K562 (cell line): Measurements from ENCODE around the gene ZNF22. TPM values are rescaled to one million over a fixed set of nuclear protein-coding genes. Genes with fewer than 3 reads are reported as not detected.

Experiments used
- ATAC-seq: fragments of 200-7000 bp; cut with Tn5 transposase; 3 replicates; pipeline ENCODE4 v1.9.1; 2020; ENCODE audit warnings: moderate library complexity
- BruUV-seq: library from RNA; stranded (reverse); fragments of 400-500 nt; replicated peaks from 2 replicates; lab custom pipeline; 2021; lab: Mats Ljungman, UMichigan
- CTCF ChIA-PET: fragments of 300-600 bp; formaldehyde crosslinking; extraction: SDS; loops from one replicate; lab custom pipeline; 2021; ENCODE audit warnings: low intra/inter-chr PET ratio; lab: Yijun Ruan, JAX
- POLR2A ChIA-PET: fragments of 300-600, 350-650 bp; sonication (Branson Sonifier 250); formaldehyde crosslinking; extraction: SDS; loops from one replicate; lab custom pipeline; 2021; ENCODE audit warnings: antibody characterized with exemption, inconsistent platforms; lab: Yijun Ruan, JAX
- DNase-seq, 4 experiments: peaks; one replicate each; pipeline versions ENCODE4 v3.0.0 to v3.0.0-alpha.2; 2011 to 2018; ENCODE audit warnings: low spot score in 3 of 4, mixed read lengths in 3 of 4; ENCODE audit errors: extremely low read depth in 1 of 4
- FAIRE-seq: peaks from 2 replicates; lab custom pipeline; 2011; peaks lifted over from hg19 to GRCh38; lab: Jason Lieb, UNC
- H2AFZ ChIP-seq: 2 replicates; pipeline ENCODE4 v1.6.0; 2011; ENCODE audit warnings: low read depth, low read length, control low read depth, inconsistent platforms
- H3K27ac ChIP-seq: fragments of 200-600 bp; 3 replicates; pipeline ENCODE4 v1.8.0; 2011; ENCODE audit warnings: low read depth, mild to moderate bottlenecking, control low read depth, inconsistent platforms, low read length, moderate library complexity, mixed read lengths; ENCODE audit errors: extremely low read depth
- H3K27me3 ChIP-seq, 2 experiments: fragments of 300-600 bp in 1 of 2; 2 replicates in 1 of 2; 3 replicates in 1 of 2; pipeline versions ENCODE4 v1.6.0 to v1.8.0; 2011; ENCODE audit warnings: inconsistent platforms in 2 of 2, low read length in 2 of 2, mild to moderate bottlenecking in 1 of 2, mixed read lengths in 1 of 2, moderate library complexity in 1 of 2; ENCODE audit not compliant: control insufficient read depth in 2 of 2, insufficient read depth in 2 of 2
- H3K36me3 ChIP-seq: fragments of 300-600 bp; 3 replicates; pipeline ENCODE4 v1.8.0; 2011; ENCODE audit warnings: mild to moderate bottlenecking, low read length, inconsistent platforms; ENCODE audit not compliant: control insufficient read depth, insufficient read depth
- H3K4me1 ChIP-seq, 2 experiments: fragments of 200-600 bp in 1 of 2; replicated peaks in 1 of 2; 2 replicates in 1 of 2; 3 replicates in 1 of 2; pipeline versions ENCODE4 v1.5.1 to v1.8.0; 2011; ENCODE audit warnings: inconsistent platforms in 2 of 2, low read length in 2 of 2, mild to moderate bottlenecking in 1 of 2, mixed read lengths in 1 of 2, moderate library complexity in 1 of 2; ENCODE audit not compliant: control insufficient read depth in 2 of 2, insufficient read depth in 2 of 2
- H3K4me2 ChIP-seq: 2 replicates; pipeline ENCODE4 v1.6.1; 2011; ENCODE audit warnings: low read length, control low read depth, inconsistent platforms, mixed read lengths; ENCODE audit not compliant: insufficient read depth
- H3K4me3 ChIP-seq: fragments of 200-600 bp; sonication (generic), shearing (Covaris generic); 2 replicates; pipeline ENCODE4 v1.5.1; 2016; ENCODE audit warnings: control low read depth, inconsistent platforms
- H3K79me2 ChIP-seq: fragments of 200-600 bp; 3 replicates; pipeline ENCODE4 v1.8.0; 2011; ENCODE audit warnings: low read length, inconsistent platforms; ENCODE audit not compliant: control insufficient read depth, insufficient read depth
- H3K9ac ChIP-seq, 2 experiments: 2 replicates each; pipeline versions ENCODE4 v1.6.0 to v1.6.1; 2011; ENCODE audit warnings: low read depth in 2 of 2, low read length in 2 of 2, control low read depth in 1 of 2, inconsistent platforms in 1 of 2, mild to moderate bottlenecking in 1 of 2, mixed read lengths in 1 of 2; ENCODE audit not compliant: insufficient read depth in 1 of 2
- H3K9me1 ChIP-seq: one replicate; pipeline ENCODE4 v1.6.0; 2011; ENCODE audit warnings: inconsistent platforms, mild to moderate bottlenecking, low read length, moderate library complexity; ENCODE audit not compliant: control insufficient read depth, insufficient read depth
- H3K9me3 ChIP-seq: replicated peaks from 2 replicates; pipeline ENCODE4 v1.5.1; 2011; ENCODE audit warnings: low read depth, low read length, inconsistent platforms; ENCODE audit not compliant: control insufficient read depth, insufficient read depth
- H4K20me1 ChIP-seq: replicated peaks from 2 replicates; pipeline ENCODE4 v1.6.1; 2011; ENCODE audit warnings: low read length, inconsistent platforms, mixed read lengths; ENCODE audit not compliant: control insufficient read depth, insufficient read depth
- HNRNPLL ChIP-seq: fragments of 200-400 bp; formaldehyde crosslinking; IDR thresholded peaks from 2 replicates; pipeline ENCODE4 v1.6.1; 2017; ENCODE audit warnings: low read length, low read depth, mild to moderate bottlenecking; ENCODE audit not compliant: poor library complexity, severe bottlenecking
- RBM15 ChIP-seq: fragments of 200-400 bp; formaldehyde crosslinking; IDR thresholded peaks from 2 replicates; pipeline ENCODE4 v1.6.1; 2018; ENCODE audit warnings: mild to moderate bottlenecking, low read length, moderate library complexity; ENCODE audit not compliant: insufficient read depth
- RBM25 ChIP-seq: fragments of 200-400 bp; formaldehyde crosslinking; IDR thresholded peaks from 2 replicates; pipeline ENCODE4 v1.6.1; 2018; ENCODE audit warnings: low read length, low read depth, moderate library complexity; ENCODE audit not compliant: severe bottlenecking
- RUNX1 ChIP-seq: sonication (generic); IDR thresholded peaks from 2 replicates; pipeline ENCODE4 v1.6.1; 2016; ENCODE audit warnings: antibody characterized with exemption, low read depth
- SRSF3 ChIP-seq: fragments of 200-400 bp; formaldehyde crosslinking; IDR thresholded peaks from 2 replicates; pipeline ENCODE4 v1.6.1; 2016; ENCODE audit warnings: mild to moderate bottlenecking, low read length, moderate library complexity; ENCODE audit not compliant: insufficient read depth
- ZNF212 ChIP-seq: fragments of 450-650 bp; formaldehyde crosslinking; IDR thresholded peaks from 2 replicates; pipeline ENCODE4 v1.4.0; 2020; ENCODE audit warnings: mild to moderate bottlenecking
- WGBS: fragments of 100-300 bp; shearing (Covaris generic); methylation state at CpG from one replicate; pipeline ENCODE4 v1.1.6; 2016; ENCODE audit warnings: low coverage, mixed read lengths; ENCODE audit not compliant: insufficient coverage; ENCODE audit errors: missing lambda C conversion rate; 5-methylcytosine and 5-hydroxymethylcytosine counted together
- in situ Hi-C: fragments of 300-500 bp; cut with MboI; formaldehyde crosslinking; loops from 4 replicates; pipeline ENCODE4 v1.15.0; 2018; ENCODE audit warnings: inconsistent platforms, mixed read lengths
- intact Hi-C: fragments of 100-400 bp; cut with micrococcal nuclease; formaldehyde crosslinking; loops from 2 replicates; pipeline ENCODE4 v1.14.2; 2022
- polyA plus RNA-seq, 8 experiments: library from polyadenylated mRNA; depleted of rRNA in 4 of 8; stranded (reverse) in 5 of 8; unstranded in 3 of 8; fragments of >200 nt; fragmentation: Nextera tagmentation in 2 of 8; fragmentation: Illumina TruSeq in 1 of 8; extraction: Ambion mirVana in 2 of 8; extraction: Trizol in 1 of 8; gene quantifications; 2 replicates each; pipeline versions ENCODE4 v1.2.1 to v1.2.3, GENCODE V29; 2011 to 2014; ENCODE audit warnings: inconsistent platforms in 1 of 8, missing spikeins in 1 of 8
- total RNA-seq, 7 experiments: library from RNA; depleted of rRNA in 6 of 7; stranded (reverse); fragments of >200 nt in 6 of 7; fragmentation: Illumina TruSeq in 2 of 7; extraction: Trizol in 2 of 7; gene quantifications; 2 replicates each; pipeline versions ENCODE4 v1.2.1 to v1.2.3, GENCODE V29; 2011 to 2021; ENCODE audit warnings: low replicate concordance in 1 of 7
- TF ChIP-seq, protein P1 (sequence below): sonication (generic); formaldehyde crosslinking; IDR thresholded peaks from 2 replicates; pipeline ENCODE4 v1.8.0; 2022; ENCODE audit warnings: mild to moderate bottlenecking, missing genetic modification reagents
- TF ChIP-seq, protein P2 (sequence below): fragments of 450-650 bp; formaldehyde crosslinking; IDR thresholded peaks from 2 replicates; pipeline ENCODE4 v1.4.0; 2022; ENCODE audit warnings: missing genetic modification characterization
- TF ChIP-seq, protein P3 (sequence below): IDR thresholded peaks from 2 replicates; pipeline ENCODE4 v1.6.1; 2016; ENCODE audit warnings: missing genetic modification characterization, missing compliant biosample characterization
- TF ChIP-seq, protein P4 (sequence below): fragments of 450-650 bp; formaldehyde crosslinking; IDR thresholded peaks from 2 replicates; pipeline ENCODE4 v1.4.0; 2020; ENCODE audit warnings: mild to moderate bottlenecking, mixed read lengths

Gene ZNF22
- total and polyA plus RNA-seq, 9 of the 15 experiments (the other 6 are each of a cell fraction or from before 2014, with no cell fraction given), result 36.2 to 98.7 (median 51.2) TPM

DNA sequence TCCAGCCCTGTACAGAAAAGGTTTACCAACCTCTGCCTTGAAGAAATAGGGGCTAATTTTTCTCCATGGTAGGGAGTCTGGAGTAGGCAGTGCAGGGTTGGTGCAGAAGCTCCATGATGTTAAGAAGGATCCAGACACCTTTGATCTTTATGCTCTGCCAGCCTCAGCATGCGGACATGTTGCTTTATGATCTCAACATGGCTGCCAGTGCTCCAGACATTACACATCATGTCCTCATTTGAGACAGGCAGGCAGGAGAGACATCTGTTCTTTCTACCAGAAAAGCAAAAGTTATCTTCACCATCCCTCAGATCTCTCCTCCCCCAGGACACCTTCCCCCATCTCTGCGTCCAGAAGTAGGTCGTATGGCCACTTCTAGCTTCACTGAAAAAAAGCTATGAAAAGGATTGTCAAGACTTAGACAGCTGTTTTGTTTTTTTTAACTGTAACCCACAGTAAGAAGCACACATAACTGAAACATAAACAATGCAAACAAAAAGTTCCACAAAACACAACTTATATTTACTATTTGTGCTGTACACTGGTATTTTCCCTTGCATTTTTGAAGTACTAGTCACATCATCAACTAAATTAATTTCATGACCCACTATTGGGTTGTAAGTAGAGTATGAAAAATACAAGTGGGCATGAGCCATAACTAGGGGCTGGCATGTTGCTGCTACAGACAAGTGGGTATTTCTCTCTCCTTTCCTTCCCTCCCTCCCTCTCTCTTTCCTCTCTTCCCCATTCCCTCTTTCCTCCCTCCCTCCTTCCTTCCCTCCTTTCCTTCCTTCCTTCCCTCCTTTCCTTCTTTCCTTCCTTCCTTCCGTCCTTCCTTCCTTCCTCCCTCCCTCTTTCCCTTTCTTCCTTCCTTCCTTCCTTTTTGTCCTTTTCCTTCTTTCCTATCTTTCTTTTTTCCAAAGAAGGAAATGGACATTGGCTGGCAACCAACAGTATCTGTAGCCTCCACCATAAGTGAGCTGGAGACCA lies 43.7 kb upstream of the ZNF22 start:
- in situ Hi-C loops (no loop called here), intact Hi-C loops (no loop called here)
- no peaks in the 10 kb centered on the region for H3K36me3 ChIP-seq
- no peaks in the 10 kb centered on the region for H3K79me2 ChIP-seq
- H3K4me2 ChIP-seq, result no peak overlapping the region
- ChIA-PET CTCF (interaction anchor here (0.6 kb wide), 1 partner anchor 18 kb away, joined by 3 read pairs; no protein-coding TSS in a partner anchor), POLR2A (interaction anchor here (0.7 to 1.1 kb wide), 2 partner anchors 9 to 36 kb away, joined by 3 read pairs; no protein-coding TSS in a partner anchor)
- 10% methylated on average over 4 of the region's 4 CpGs for WGBS
- FAIRE-seq (no peak), ATAC-seq (no peak), DNase-seq (no peak)
- no peak overlapping the region for H3K9ac ChIP-seq
- BruUV-seq, result no TSS peak
- no peak overlapping the region for H2AFZ ChIP-seq
- no peaks in the 10 kb centered on the region for H3K9me3 ChIP-seq
- H3K4me3 ChIP-seq, result no peak overlapping the region
- peaks cover 8 to 11% of the 10 kb centered on the region in 2 experiments; a peak in 4 of 5 replicates for H3K4me1 ChIP-seq
- peaks cover 4% of the 10 kb centered on the region for H3K9me1 ChIP-seq
- H3K27ac ChIP-seq, result no peak overlapping the region
- peaks cover 17 to 26% of the 10 kb centered on the region in 2 experiments; a peak in 4 of 5 replicates for H3K27me3 ChIP-seq
- H4K20me1 ChIP-seq, result peaks cover 8% of the 10 kb centered on the region; the same call in 1 of the 2 replicates
- TF ChIP-seq, protein P1, sequence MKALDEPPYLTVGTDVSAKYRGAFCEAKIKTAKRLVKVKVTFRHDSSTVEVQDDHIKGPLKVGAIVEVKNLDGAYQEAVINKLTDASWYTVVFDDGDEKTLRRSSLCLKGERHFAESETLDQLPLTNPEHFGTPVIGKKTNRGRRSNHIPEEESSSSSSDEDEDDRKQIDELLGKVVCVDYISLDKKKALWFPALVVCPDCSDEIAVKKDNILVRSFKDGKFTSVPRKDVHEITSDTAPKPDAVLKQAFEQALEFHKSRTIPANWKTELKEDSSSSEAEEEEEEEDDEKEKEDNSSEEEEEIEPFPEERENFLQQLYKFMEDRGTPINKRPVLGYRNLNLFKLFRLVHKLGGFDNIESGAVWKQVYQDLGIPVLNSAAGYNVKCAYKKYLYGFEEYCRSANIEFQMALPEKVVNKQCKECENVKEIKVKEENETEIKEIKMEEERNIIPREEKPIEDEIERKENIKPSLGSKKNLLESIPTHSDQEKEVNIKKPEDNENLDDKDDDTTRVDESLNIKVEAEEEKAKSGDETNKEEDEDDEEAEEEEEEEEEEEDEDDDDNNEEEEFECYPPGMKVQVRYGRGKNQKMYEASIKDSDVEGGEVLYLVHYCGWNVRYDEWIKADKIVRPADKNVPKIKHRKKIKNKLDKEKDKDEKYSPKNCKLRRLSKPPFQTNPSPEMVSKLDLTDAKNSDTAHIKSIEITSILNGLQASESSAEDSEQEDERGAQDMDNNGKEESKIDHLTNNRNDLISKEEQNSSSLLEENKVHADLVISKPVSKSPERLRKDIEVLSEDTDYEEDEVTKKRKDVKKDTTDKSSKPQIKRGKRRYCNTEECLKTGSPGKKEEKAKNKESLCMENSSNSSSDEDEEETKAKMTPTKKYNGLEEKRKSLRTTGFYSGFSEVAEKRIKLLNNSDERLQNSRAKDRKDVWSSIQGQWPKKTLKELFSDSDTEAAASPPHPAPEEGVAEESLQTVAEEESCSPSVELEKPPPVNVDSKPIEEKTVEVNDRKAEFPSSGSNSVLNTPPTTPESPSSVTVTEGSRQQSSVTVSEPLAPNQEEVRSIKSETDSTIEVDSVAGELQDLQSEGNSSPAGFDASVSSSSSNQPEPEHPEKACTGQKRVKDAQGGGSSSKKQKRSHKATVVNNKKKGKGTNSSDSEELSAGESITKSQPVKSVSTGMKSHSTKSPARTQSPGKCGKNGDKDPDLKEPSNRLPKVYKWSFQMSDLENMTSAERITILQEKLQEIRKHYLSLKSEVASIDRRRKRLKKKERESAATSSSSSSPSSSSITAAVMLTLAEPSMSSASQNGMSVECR (CRISPR knock-in tag), result no peak
- TF ChIP-seq RBM15 (no peak), RUNX1 (no peak), SRSF3 (no peak), HNRNPLL (no peak), ZNF212 (CRISPR knock-in tag) (no peak), RBM25 (peak; percentile 92)
- TF ChIP-seq, protein P2, sequence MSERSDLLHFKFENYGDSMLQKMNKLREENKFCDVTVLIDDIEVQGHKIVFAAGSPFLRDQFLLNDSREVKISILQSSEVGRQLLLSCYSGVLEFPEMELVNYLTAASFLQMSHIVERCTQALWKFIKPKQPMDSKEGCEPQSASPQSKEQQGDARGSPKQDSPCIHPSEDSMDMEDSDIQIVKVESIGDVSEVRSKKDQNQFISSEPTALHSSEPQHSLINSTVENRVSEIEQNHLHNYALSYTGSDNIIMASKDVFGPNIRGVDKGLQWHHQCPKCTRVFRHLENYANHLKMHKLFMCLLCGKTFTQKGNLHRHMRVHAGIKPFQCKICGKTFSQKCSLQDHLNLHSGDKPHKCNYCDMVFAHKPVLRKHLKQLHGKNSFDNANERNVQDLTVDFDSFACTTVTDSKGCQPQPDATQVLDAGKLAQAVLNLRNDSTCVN, result peak; percentile 46; the same call in 1 of the 2 replicates
- TF ChIP-seq, protein P3, sequence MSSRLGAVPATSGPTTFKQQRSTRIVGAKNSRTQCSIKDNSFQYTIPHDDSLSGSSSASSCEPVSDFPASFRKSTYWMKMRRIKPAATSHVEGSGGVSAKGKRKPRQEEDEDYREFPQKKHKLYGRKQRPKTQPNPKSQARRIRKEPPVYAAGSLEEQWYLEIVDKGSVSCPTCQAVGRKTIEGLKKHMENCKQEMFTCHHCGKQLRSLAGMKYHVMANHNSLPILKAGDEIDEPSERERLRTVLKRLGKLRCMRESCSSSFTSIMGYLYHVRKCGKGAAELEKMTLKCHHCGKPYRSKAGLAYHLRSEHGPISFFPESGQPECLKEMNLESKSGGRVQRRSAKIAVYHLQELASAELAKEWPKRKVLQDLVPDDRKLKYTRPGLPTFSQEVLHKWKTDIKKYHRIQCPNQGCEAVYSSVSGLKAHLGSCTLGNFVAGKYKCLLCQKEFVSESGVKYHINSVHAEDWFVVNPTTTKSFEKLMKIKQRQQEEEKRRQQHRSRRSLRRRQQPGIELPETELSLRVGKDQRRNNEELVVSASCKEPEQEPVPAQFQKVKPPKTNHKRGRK (tag), result peak; percentile 81
- TF ChIP-seq, protein P4, sequence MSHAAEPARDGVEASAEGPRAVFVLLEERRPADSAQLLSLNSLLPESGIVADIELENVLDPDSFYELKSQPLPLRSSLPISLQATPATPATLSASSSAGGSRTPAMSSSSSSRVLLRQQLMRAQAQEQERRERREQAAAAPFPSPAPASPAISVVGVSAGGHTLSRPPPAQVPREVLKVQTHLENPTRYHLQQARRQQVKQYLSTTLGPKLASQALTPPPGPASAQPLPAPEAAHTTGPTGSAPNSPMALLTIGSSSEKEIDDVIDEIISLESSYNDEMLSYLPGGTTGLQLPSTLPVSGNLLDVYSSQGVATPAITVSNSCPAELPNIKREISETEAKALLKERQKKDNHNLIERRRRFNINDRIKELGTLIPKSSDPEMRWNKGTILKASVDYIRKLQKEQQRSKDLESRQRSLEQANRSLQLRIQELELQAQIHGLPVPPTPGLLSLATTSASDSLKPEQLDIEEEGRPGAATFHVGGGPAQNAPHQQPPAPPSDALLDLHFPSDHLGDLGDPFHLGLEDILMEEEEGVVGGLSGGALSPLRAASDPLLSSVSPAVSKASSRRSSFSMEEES (CRISPR knock-in tag), result no peak
